ENCODE measurements around the gene RGS9. TPM values are rescaled to one million over a fixed set of nuclear protein-coding genes. Genes with fewer than 3 reads are reported as not detected.

Gene RGS9
- total and polyA plus RNA-seq, 8 donors: 4.0 to 17.2 (median 11.4) TPM

GRCh38 chr17:65190467-65191097 is 53.4 kb downstream of the RGS9 start:
- no peak for TF ChIP-seq CTCF (IDR thresholded peaks at IDR 0.05)
- intact Hi-C loops (cut with DNase I): loop anchor here in 1 of 2 donors (10.0 kb wide), 1 partner anchor 246 kb away; no protein-coding TSS in a partner anchor
- Histone ChIP-seq H3K4me3 (no peak overlapping the region), H3K27ac (no peak overlapping the region), H3K4me1 (no peaks in the 10 kb centered on the region), H3K36me3 (no peaks in the 10 kb centered on the region), H3K9me3 (no peaks in the 10 kb centered on the region), H3K27me3 (no peaks in the 10 kb centered on the region)
- ATAC-seq (no peak), DNase-seq (no peak)

- intact Hi-C loops (cut with DNase I): loop anchor here in 1 of 2 donors (10.0 kb wide), 1 partner anchor 247 kb away; no protein-coding TSS in a partner anchor
- Histone ChIP-seq H3K4me3 (no peak overlapping the region), H3K4me1 (no peaks in the 10 kb centered on the region), H3K36me3 (no peaks in the 10 kb centered on the region), H3K27ac (no peak overlapping the region), H3K9me3 (no peaks in the 10 kb centered on the region), H3K27me3 (no peaks in the 10 kb centered on the region)
- DNase-seq (no peak), ATAC-seq (no peak)
- no peak for TF ChIP-seq CTCF (IDR thresholded peaks at IDR 0.05)
Observed at GRCh38 chr17:65191811-65192740, 54.9 kb downstream of the RGS9 start.

- TF ChIP-seq CTCF (IDR thresholded peaks at IDR 0.05): no peak
- Histone ChIP-seq H3K27ac (no peak overlapping the region), H3K36me3 (no peaks in the 10 kb centered on the region), H3K27me3 (no peaks in the 10 kb centered on the region), H3K9me3 (no peaks in the 10 kb centered on the region), H3K4me3 (no peak overlapping the region), H3K4me1 (no peaks in the 10 kb centered on the region)
- ATAC-seq (no peak), DNase-seq (no peak)
- intact Hi-C loops (cut with DNase I): loop anchor here in 1 of 2 donors (10.0 kb wide), 1 partner anchor 249 kb away; no protein-coding TSS in a partner anchor
Observed at GRCh38 chr17:65193305-65193704, 56.1 kb downstream of the RGS9 start.

GRCh38 chr17:65193716-65194293 is 56.6 kb downstream of the RGS9 start:
- Histone ChIP-seq H3K27ac (no peak overlapping the region), H3K36me3 (no peaks in the 10 kb centered on the region), H3K4me3 (no peak overlapping the region), H3K27me3 (no peaks in the 10 kb centered on the region), H3K4me1 (peaks cover 0 to 4% of the 10 kb centered on the region in 2 donors), H3K9me3 (no peaks in the 10 kb centered on the region)
- no peak for DNase-seq
- intact Hi-C loops (cut with DNase I): loop anchor here in 1 of 2 donors (10.0 kb wide), 1 partner anchor 249 kb away; no protein-coding TSS in a partner anchor
- TF ChIP-seq CTCF (IDR thresholded peaks at IDR 0.05): no peak
- ATAC-seq: no peak

All from left lung (tissue), 10 donors.